ENCODE results near the gene PGF.
"Not testable (repeated sequence)": the region's sequence is repeated elsewhere in the genome, so short reads cannot be mapped to it uniquely, and the experiment has no call there.

DNA sequence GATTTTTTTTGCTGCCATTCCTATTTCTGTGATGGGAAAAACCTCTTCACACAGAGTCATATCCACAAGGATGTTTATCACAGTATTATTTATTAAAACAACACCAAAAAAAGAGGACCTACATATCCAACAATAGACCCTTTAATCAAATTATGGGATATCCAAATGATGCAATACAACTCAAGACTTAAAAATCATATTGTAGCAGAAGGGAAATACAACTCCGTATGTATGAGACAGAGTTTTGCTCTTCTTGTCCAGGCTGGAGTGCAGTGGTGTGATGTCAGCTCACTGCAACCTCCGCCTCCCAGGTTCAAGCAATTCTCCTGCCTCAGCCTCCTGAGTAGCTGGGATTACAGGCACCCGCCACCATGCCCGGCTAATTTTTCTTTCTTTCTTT is 22.5 kb downstream of the PGF start:
- not testable (repeated sequence) for TF ChIP-seq YY1 (IDR thresholded peaks at IDR 0.05)
- TF ChIP-seq, protein P1, sequence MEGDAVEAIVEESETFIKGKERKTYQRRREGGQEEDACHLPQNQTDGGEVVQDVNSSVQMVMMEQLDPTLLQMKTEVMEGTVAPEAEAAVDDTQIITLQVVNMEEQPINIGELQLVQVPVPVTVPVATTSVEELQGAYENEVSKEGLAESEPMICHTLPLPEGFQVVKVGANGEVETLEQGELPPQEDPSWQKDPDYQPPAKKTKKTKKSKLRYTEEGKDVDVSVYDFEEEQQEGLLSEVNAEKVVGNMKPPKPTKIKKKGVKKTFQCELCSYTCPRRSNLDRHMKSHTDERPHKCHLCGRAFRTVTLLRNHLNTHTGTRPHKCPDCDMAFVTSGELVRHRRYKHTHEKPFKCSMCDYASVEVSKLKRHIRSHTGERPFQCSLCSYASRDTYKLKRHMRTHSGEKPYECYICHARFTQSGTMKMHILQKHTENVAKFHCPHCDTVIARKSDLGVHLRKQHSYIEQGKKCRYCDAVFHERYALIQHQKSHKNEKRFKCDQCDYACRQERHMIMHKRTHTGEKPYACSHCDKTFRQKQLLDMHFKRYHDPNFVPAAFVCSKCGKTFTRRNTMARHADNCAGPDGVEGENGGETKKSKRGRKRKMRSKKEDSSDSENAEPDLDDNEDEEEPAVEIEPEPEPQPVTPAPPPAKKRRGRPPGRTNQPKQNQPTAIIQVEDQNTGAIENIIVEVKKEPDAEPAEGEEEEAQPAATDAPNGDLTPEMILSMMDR (IDR thresholded peaks at IDR 0.05; ENCODE audit: low read depth, low read length, missing input control) = not testable (repeated sequence)

Data from liver (tissue), 2 donors.